GM21423 (cell line): ENCODE measurements around the gene KIF1B.
"Not testable (repeated sequence)": the region's sequence is repeated elsewhere in the genome, so short reads cannot be mapped to it uniquely, and the experiment has no call there.

Experiments
- ATAC-seq: cut with Tn5 transposase; IDR thresholded peaks from one replicate; pipeline ENCODE4 v1.9.1; 2021; ENCODE audit warnings: mild to moderate bottlenecking, moderate library complexity; ENCODE audit not compliant: unreplicated experiment

The KIF1B gene

DNA sequence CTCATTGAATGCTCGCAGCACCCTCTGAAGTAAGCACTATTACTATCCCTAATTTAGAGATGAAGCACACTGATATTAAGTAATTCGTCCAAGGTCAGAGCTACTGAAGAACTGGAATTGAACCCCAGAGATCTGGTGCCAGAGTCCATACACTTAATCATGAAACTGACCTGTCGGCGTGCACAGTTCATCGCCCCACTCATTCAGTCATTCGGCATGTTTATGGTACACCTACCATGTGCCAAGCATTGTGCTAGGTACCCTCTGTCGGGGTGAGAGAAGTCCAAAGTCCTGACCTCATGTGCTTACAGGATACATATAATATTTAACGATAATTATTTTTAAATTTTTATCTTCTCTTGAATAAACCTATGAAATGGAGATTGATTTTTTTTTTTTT, 214.3 kb downstream of the KIF1B start:
- no peak for ATAC-seq

DNA sequence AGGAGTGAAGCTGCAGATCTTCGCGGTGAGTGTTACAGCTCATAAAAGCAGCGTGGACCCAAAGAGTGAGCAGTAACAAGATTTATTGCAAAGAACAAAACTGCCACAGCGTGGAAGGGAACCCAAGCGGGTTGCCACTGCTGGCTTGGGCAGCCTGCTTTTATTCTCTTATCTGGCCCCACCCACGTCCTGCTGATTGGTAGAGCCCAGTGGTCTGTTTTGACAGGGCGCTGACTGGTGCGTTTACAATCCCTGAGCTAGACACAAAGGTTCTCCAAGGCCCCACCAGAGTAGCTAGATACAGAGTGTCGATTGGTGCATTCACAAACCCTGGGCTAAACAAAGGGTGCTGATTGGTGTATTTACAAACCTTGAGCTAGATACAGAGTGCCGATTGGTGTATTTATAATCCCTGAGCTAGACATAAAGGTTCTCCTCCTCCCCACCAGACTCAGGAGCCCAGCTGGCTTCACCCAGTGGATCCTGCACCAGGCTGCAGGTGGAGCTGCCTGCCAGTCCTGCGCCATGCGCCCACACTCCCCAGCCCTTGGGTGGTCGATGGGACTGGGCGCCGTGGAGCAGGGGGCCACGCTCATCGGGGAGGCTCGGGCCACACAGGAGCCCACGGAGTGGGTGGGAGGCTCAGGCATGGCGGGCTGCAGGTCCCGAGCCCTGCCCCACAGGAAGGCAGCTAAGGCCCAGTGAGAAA, 215.6 kb downstream of the KIF1B start:
- not testable (repeated sequence) for ATAC-seq

DNA sequence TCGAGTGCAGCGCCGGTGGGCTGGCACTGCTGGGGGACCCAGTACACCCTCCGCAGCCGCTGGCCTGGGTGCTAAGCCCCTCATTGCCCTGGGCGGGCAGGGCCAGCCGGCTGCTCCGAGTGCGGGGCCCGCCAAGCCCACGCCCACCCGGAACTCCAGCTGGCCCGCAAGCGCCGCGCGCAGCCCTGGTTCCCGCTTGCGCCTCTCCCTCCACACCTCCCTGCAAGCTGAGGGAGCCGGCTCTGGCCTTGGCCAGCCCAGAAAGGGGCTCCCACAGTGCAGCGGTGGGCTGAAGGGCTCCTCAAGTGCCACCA, 216.1 kb downstream of the KIF1B start:
- not testable (repeated sequence) for ATAC-seq

DNA sequence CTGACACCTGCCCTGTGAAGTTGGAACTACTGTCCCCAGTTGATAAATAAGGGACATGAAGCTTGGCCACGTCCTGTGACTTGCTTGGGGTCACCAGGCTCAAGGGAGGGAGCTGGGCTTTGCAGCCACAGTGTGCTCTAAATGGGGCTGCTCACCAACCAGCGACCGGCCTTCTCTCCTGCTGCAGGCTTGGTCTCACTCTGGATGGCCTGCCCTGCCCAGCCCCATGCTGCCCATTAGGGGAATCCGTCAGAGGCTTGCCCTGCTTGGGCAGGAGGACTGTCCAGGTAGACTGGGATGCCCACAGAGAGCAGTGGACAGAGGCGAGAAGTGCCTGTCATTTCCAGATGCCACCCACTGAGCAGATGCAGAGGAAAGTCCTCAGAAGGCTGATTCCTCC, 218.6 kb downstream of the KIF1B start:
- no peak for ATAC-seq

DNA sequence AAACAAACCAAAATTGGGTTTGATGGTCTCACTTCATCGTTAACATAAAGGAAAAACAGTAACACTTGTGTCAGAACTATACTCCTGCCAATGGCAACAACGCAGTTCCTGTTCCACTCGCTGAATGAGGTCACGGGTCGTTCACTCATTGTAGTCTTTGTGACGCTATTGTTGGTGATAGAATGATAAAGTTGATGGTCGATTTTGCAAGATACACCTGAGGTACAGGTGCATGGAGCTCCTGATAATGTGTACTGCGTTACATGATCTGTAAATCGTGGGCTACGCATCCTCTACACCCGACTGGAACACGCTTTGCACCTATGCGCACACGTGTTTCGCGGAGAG, 219.5 kb downstream of the KIF1B start:
- no peak for ATAC-seq

DNA sequence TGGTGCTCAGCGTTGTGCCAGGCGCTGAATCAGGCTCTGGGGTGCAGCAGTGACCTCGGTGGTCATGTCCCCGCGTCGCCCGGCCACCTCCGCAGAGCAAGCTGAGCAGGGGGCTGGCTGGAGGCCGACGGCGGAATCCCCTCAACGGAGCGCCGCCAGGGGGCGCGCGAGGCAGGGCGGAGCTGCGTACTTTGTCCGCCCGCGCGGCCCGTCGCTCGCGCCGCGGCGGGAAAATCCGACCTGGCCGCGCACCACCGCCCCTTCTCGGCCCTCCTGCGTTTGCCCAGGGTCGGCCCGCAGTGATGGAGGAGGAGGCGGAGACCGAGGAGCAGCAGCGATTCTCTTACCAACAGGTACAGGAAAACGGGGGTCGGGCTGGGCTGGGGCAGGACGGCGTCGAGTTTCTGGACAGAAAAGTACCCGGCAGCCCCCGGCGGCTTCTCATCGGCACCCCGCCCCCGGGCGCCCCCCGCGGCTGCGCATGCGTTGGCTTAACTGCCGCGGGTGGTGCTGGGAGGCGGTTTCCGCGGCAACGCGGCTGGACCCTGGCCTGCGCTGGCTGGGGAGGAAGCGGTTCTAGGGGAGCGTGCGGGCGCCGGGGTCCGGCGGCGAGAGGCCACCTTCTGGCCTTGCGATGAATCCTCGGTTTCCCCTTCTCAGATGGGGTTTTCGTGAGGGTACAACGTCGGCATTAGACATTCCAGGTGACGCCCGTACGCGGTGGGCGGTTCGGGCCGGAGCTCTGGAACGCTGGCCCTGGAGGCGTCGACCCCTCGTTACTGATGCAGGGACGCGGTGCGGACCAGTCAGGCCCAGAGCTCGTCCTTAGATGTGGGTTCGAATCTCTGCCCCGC, 220.1 kb downstream of the KIF1B start, which contains the start of gene CENPS:
Gene CENPS, plus strand, starts transcription at position 218 of the 854 bp plus-strand sequence. Its CDS starts 85 bp downstream, at position 303.
- peak; percentile 77 for ATAC-seq
